Thoracic aorta (tissue), 2 donors: ENCODE results near the gene GPR162. TPM values are rescaled to one million over a fixed set of nuclear protein-coding genes. Genes with fewer than 3 reads are reported as not detected.
A peak's percentile ranks its signal among the peaks of the same experiment; 100 is the strongest.

Source experiments
- ATAC-seq: fragments of 150-250 bp; one replicate; pipeline ENCODE4 v1.8.0; 2017; ENCODE audit warnings: low read depth; ENCODE audit not compliant: insufficient number of reproducible peaks, low FRiP score
- DNase-seq: peaks from one replicate; pipeline ENCODE4 v3.0.0-alpha.2; 2020; ENCODE audit warnings: low spot score
- H3K27ac ChIP-seq, 2 donors: fragments of 200-600 bp; sonication (generic); 1 replicate in 1 of 2; 2 replicates in 1 of 2; pipeline ENCODE4 v1.5.1; 2016; ENCODE audit warnings: mild to moderate bottlenecking in 2 of 2, moderate library complexity in 2 of 2
- H3K27me3 ChIP-seq: fragments of 200-600 bp; sonication (generic); replicated peaks from 2 replicates; pipeline ENCODE4 v1.6.0; 2016; ENCODE audit warnings: mild to moderate bottlenecking; ENCODE audit not compliant: insufficient read depth
- H3K36me3 ChIP-seq: fragments of 200-600 bp; sonication (generic); one replicate; pipeline ENCODE4 v1.5.1; 2016
- H3K4me1 ChIP-seq, 2 donors: fragments of 200-600 bp; sonication (generic); 1 replicate in 1 of 2; 2 replicates in 1 of 2; pipeline versions ENCODE4 v1.5.1 to v1.6.0; 2016; ENCODE audit warnings: low read depth in 2 of 2, mild to moderate bottlenecking in 1 of 2; ENCODE audit not compliant: control insufficient read depth in 1 of 2
- H3K4me3 ChIP-seq: fragments of 200-600 bp; sonication (generic); 2 replicates; pipeline ENCODE4 v1.5.1; 2016; ENCODE audit warnings: mild to moderate bottlenecking
- H3K9me3 ChIP-seq: fragments of 200-600 bp; sonication (generic); 2 replicates; pipeline ENCODE4 v1.5.1; 2016
- CTCF ChIP-seq: fragments of 200-600 bp; sonication (generic); IDR thresholded peaks from one replicate; pipeline ENCODE4 v1.5.1; 2019; ENCODE audit warnings: antibody characterized with exemption
- total RNA-seq, 2 donors: library from RNA; depleted of rRNA; stranded (reverse); fragments of >200 nt; gene quantifications; one replicate each; pipeline versions ENCODE4 v1.1.0 to v1.2.3, GENCODE V29; 2016

Gene GPR162
- total RNA-seq, 2 donors from 2014 or later: 1.1 to 3.1 TPM

GRCh38 chr12:6827982-6828780, 6.6 kb downstream of the GPR162 start, which contains the start of gene P3H3:
P3H3 (plus strand) TSS chr12:6828407; CDS start chr12:6828441, 34 bp downstream.
- ATAC-seq (peak; percentile 10), DNase-seq (no peak)
- TF ChIP-seq CTCF: no peak
- H3K9me3 ChIP-seq: no peaks in the 10 kb centered on the region
- H3K4me1 ChIP-seq: peaks cover 7 to 37% of the 10 kb centered on the region in 2 donors
- peak within 1 kb of the TSS; percentile 84 for H3K4me3 ChIP-seq
- H3K27me3 ChIP-seq: peaks cover 5% of the 10 kb centered on the region
- peak within 1 kb of the TSS; percentile 81 to 89 for H3K27ac ChIP-seq
- H3K36me3 ChIP-seq: peaks cover 9% of the 10 kb centered on the region

GRCh38 chr12:6828781-6829535, 7.3 kb downstream of the GPR162 start:
- no peak for TF ChIP-seq CTCF
- ATAC-seq (peak; percentile 31), DNase-seq (no peak)
- Histone ChIP-seq H3K4me3 (peak overlapping the region; percentile 84), H3K9me3 (no peaks in the 10 kb centered on the region), H3K36me3 (peaks cover 12% of the 10 kb centered on the region), H3K27ac (peak overlapping the region; percentile 81 to 89), H3K4me1 (peaks cover 7 to 41% of the 10 kb centered on the region in 2 donors), H3K27me3 (no peaks in the 10 kb centered on the region)

GRCh38 chr12:6829536-6830220, 8.1 kb downstream of the GPR162 start:
- Histone ChIP-seq H3K4me1 (peaks cover 7 to 41% of the 10 kb centered on the region in 2 donors), H3K27me3 (no peaks in the 10 kb centered on the region), H3K9me3 (no peaks in the 10 kb centered on the region), H3K27ac (peak overlapping the region; percentile 81 to 89), H3K4me3 (peak overlapping the region; percentile 84), H3K36me3 (peaks cover 15% of the 10 kb centered on the region)
- DNase-seq (no peak), ATAC-seq (no peak)
- no peak for TF ChIP-seq CTCF

GRCh38 chr12:6830286-6830890, 8.8 kb downstream of the GPR162 start:
- no peak for ATAC-seq
- DNase-seq: no peak
- Histone ChIP-seq H3K4me1 (peaks cover 7 to 35% of the 10 kb centered on the region in 2 donors), H3K9me3 (no peaks in the 10 kb centered on the region), H3K4me3 (no peak overlapping the region), H3K36me3 (peaks cover 15% of the 10 kb centered on the region), H3K27me3 (no peaks in the 10 kb centered on the region), H3K27ac (peak overlapping the region; percentile 81 to 89)
- TF ChIP-seq CTCF: no peak
